ENCODE results near the gene VPS26B. TPM values are rescaled to one million over a fixed set of nuclear protein-coding genes. Genes with fewer than 3 reads are reported as not detected.
"Not testable (repeated sequence)": the region's sequence is repeated elsewhere in the genome, so short reads cannot be mapped to it uniquely, and the experiment has no call there.

The VPS26B gene
- total and polyA plus RNA-seq, 8 donors, result 11.7 to 90.4 (median 23.2) TPM

GRCh38 chr11:134181707-134182106, 42.8 kb upstream of the VPS26B start:
- intact Hi-C loops (cut with DNase I; ENCODE audit: low total_unique reads), result no loop called here
- TF ChIP-seq EP300 (IDR thresholded peaks at IDR 0.05), result no peak
- TF ChIP-seq POLR2A (IDR thresholded peaks at IDR 0.05), result no peak
- TF ChIP-seq CTCF (IDR thresholded peaks at IDR 0.05), result no peak
- TF ChIP-seq POLR2AphosphoS5 (IDR thresholded peaks at IDR 0.05), result no peak
- Histone ChIP-seq H3K27me3 (no peaks in the 10 kb centered on the region), H3K36me3 (peaks cover 20 to 81% (median 72%) of the 10 kb centered on the region in 4 donors), H3K9me3 (no peaks in the 10 kb centered on the region), H3K27ac (no peak overlapping the region), H3K4me3 (no peak overlapping the region), H3K4me1 (no peaks in the 10 kb centered on the region)
- WGBS, 5 donors, result 86 to 98% (median 95%) methylated on average over 4 of the region's 4 CpGs
- no peak for DNase-seq

GRCh38 chr11:134188092-134188491, 36.4 kb upstream of the VPS26B start:
- H3K9me3 ChIP-seq; DNase-seq; H3K27me3 ChIP-seq; H3K4me3 ChIP-seq; H3K27ac ChIP-seq; intact Hi-C loops (cut with DNase I; ENCODE audit: low total_unique reads); H3K4me1 ChIP-seq: not testable (repeated sequence)
- WGBS, 5 donors, result 91 to 99% (median 98%) methylated on average over 7 to 8 of the region's 8 CpGs
- peaks cover 17 to 88% (median 77%) of the 10 kb centered on the region in 4 donors for H3K36me3 ChIP-seq

GRCh38 chr11:134196756-134197155, 27.7 kb upstream of the VPS26B start:
- intact Hi-C loops (cut with DNase I; ENCODE audit: low total_unique reads), result no loop called here
- Histone ChIP-seq H3K4me3 (no peak overlapping the region), H3K9me3 (no peaks in the 10 kb centered on the region), H3K36me3 (peaks cover 19 to 90% (median 66%) of the 10 kb centered on the region in 4 donors), H3K27ac (no peak overlapping the region), H3K27me3 (no peaks in the 10 kb centered on the region), H3K4me1 (no peaks in the 10 kb centered on the region)
- TF ChIP-seq CTCF (IDR thresholded peaks at IDR 0.05) (no peak), POLR2A (IDR thresholded peaks at IDR 0.05) (no peak), POLR2AphosphoS5 (IDR thresholded peaks at IDR 0.05) (no peak), EP300 (IDR thresholded peaks at IDR 0.05) (no peak)
- 91 to 94% (median 93%) methylated on average over 4 of the region's 4 CpGs for WGBS, 5 donors
- DNase-seq, result no peak

DNA sequence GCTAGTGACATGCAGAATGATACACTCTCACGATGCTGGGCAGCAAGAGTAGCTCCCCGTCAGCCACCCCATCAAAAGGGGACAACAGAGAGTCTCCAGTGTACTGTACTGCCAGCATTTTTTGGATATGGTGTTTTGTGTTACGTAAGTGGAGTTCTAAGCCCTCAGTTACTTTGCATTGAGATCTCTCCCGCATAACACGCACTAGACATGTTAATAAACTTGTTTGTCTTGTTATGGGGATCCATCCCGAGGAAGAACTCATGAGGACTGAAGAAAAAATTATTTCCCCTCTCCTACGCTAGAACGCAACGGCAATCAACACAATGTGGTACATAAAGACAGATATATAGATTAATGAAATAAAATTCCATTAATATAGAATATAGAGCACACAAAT, 24.9 kb upstream of the VPS26B start:
- no peaks in the 10 kb centered on the region for H3K9me3 ChIP-seq
- no peak for DNase-seq
- no peak overlapping the region for H3K27ac ChIP-seq
- no peaks in the 10 kb centered on the region for H3K4me1 ChIP-seq
- no peaks in the 10 kb centered on the region for H3K27me3 ChIP-seq
- intact Hi-C loops (cut with DNase I; ENCODE audit: low total_unique reads), result no loop called here
- H3K4me3 ChIP-seq, result no peak overlapping the region
- H3K36me3 ChIP-seq, result peaks cover 21 to 92% (median 66%) of the 10 kb centered on the region in 4 donors
- 93 to 99% (median 96%) methylated on average over 9 of the region's 9 CpGs for WGBS, 5 donors
- no peak for TF ChIP-seq EP300 (IDR thresholded peaks at IDR 0.05)
- no peak for TF ChIP-seq CTCF (IDR thresholded peaks at IDR 0.05)
- TF ChIP-seq POLR2AphosphoS5 (IDR thresholded peaks at IDR 0.05), result no peak
- TF ChIP-seq POLR2A (IDR thresholded peaks at IDR 0.05), result no peak

DNA sequence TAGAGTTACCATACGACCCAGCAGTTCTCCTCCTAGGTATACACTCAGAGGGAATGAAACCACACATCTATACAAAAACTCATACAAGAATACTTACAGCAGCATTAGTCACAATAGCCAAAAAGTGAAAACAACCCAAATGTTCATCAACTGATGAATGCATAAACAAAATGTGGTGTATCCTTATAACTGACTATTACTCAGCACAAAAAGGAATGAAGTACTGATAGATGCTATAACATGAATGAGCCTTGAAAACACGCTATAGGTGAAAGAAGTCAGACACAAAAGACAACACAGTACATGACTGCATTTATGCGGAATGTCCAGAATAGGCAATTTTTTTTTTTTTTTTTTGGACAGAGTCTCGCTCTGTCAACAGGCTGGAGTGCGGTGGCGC, 23.8 kb upstream of the VPS26B start:
- H3K4me1 ChIP-seq, result no peaks in the 10 kb centered on the region
- intact Hi-C loops (cut with DNase I; ENCODE audit: low total_unique reads), result no loop called here
- H3K9me3 ChIP-seq, result no peaks in the 10 kb centered on the region
- H3K36me3 ChIP-seq, result peaks cover 25 to 96% (median 69%) of the 10 kb centered on the region in 4 donors
- DNase-seq, result no peak
- H3K27me3 ChIP-seq, result no peaks in the 10 kb centered on the region
- no peak for TF ChIP-seq POLR2A (IDR thresholded peaks at IDR 0.05)
- no peak for TF ChIP-seq POLR2AphosphoS5 (IDR thresholded peaks at IDR 0.05)
- TF ChIP-seq CTCF (IDR thresholded peaks at IDR 0.05), result no peak
- TF ChIP-seq EP300 (IDR thresholded peaks at IDR 0.05), result no peak
- H3K4me3 ChIP-seq, result no peak overlapping the region
- 92 to 98% (median 97%) methylated on average over 6 of the region's 6 CpGs for WGBS, 5 donors
- no peak overlapping the region for H3K27ac ChIP-seq

Measured in stomach (tissue), 9 donors.